SIG-M5 (cell line): ENCODE measurements around the gene AMY1C.
"Not testable (repeated sequence)": the region's sequence is repeated elsewhere in the genome, so short reads cannot be mapped to it uniquely, and the experiment has no call there.

Source experiments
- DNase-seq: peaks from one replicate; lab custom pipeline; 2025; lab: John Stamatoyannopoulos, UW

Gene AMY1C

DNA sequence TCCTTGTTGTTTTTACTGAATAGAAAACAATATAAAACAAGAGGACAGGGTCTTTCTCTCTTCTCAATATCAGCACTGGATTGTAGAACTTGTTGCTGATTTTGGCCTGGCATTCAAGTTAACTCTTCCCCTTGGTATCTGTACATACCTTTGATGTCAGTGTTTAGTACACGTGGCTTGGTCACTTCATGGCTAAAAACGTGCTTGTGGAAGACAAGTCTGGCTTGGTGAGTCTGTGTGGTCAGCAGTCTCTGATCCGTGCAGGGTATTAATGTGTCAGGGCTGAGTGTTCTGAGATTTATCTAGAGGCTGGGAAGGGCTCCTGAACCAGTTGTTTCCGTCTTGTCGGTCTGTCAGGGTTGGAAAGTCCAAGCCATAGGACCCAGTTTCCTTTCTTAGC, at the start of gene AMY1C:
AMY1C (plus strand) TSS at position 301 of the 400 bp plus-strand sequence. CDS start 572 bp downstream, outside the sequence.
- not testable (repeated sequence) for DNase-seq

GRCh38 chr1:103700669-103701068, 49.0 kb upstream of the AMY1C start:
- DNase-seq: not testable (repeated sequence)

- DNase-seq: not testable (repeated sequence)
These were observed 48.4 kb upstream of the AMY1C start for GRCh38 chr1:103701256-103701655.

DNA sequence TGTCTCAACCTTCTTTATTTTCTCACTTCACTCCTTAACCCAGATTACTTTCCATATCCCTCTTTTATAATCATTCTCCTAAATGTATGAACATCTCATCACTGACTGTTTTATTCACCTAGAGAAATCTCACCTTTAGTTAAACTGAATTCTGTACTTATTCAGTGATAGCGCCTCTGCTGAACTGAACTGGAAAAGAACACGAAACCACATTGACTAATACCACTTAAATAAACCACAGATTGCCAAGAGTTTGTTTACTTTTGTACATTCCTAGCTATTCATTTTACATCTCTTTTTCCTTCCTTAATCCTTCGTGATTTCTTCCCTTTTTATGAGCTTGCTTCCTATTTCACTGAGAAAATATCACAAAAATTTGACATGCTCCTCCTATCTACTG, 42.0 kb upstream of the AMY1C start:
- not testable (repeated sequence) for DNase-seq

DNA sequence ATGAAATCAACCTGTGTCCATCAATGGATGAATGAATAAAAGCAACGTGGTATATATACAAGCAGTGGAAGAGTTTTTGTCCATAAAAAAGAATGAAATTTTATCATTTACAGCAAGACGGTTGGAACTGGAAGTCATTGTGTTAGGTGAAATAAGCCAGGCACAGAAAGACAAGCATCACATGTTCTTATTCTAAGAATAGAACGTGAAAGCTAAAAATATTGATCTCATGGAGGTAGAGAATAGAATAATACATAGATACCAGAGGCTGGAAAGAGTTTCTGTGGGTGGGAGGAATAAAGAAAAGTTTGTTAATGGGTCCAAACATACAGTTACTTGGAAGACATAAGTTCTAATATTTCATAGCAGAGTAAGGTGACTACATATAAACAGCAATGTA, 39.3 kb upstream of the AMY1C start:
- not testable (repeated sequence) for DNase-seq

DNA sequence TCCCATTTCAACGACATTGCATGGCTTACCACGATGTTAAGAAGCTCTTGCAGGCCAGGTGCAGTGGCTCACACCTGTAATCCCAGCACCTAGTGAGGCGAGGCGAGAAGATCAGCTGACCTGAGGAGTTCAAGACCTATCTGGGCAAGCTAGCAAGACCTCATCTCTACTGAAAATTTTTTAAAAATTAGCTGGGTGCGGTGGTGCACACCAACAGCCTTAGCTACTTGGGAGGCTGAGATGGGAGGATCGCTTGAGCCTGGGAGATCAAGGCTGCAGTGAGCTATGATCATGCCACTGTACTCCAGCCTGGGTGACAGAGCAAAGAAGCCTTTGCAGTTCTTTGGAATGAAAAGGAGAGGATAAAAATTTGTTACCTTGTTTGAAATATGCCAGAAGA, 32.3 kb upstream of the AMY1C start:
- DNase-seq: not testable (repeated sequence)

DNA sequence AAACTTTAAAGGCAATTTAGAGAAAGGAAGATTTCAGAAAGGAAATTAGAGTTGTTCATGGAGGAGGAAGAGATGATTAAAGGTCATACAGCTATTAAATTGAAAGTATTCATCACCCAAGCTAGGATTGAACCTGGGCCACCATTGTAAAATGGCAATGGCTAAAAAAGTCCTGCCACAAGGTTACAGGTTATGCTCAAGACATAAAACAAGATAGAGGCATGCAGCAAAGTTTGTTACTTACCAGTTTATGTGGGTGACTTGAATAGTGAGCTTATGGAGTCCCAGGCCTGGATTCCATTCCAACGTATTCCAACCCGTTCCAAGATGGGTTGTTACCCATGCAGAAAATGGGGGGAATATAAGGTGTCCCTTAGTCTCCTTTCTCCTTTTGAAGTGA, 28.2 kb upstream of the AMY1C start:
- not testable (repeated sequence) for DNase-seq

DNA sequence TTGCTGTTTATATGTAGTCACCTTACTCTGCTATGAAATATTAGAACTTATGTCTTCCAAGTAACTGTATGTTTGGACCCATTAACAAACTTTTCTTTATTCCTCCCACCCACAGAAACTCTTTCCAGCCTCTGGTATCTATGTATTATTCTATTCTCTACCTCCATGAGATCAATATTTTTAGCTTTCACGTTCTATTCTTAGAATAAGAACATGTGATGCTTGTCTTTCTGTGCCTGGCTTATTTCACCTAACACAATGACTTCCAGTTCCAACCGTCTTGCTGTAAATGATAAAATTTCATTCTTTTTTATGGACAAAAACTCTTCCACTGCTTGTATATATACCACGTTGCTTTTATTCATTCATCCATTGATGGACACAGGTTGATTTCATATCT, 14.4 kb upstream of the AMY1C start:
- not testable (repeated sequence) for DNase-seq

DNA sequence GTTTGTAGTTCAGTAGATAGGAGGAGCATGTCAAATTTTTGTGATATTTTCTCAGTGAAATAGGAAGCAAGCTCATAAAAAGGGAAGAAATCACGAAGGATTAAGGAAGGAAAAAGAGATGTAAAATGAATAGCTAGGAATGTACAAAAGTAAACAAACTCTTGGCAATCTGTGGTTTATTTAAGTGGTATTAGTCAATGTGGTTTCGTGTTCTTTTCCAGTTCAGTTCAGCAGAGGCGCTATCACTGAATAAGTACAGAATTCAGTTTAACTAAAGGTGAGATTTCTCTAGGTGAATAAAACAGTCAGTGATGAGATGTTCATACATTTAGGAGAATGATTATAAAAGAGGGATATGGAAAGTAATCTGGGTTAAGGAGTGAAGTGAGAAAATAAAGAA, 11.7 kb upstream of the AMY1C start:
- not testable (repeated sequence) for DNase-seq

DNA sequence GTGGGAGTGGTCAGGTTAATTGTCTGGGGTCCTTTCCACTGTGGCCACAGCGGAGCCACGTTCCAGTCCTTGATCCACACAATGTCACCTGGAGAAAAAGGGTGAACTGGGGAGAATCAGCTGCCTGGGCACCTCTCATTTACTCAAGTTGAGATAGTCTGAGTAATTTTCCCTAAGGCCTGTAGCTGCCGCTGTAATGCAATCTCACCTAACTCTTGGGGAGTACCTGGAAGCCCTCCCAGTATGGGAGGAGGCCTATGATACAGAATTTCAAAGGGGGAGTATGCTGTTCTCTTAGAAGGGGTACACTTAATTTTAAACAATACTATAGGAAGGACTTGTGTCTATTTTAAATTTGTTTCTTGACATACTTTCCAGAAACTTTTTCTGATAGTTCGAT, 5.2 kb upstream of the AMY1C start:
- not testable (repeated sequence) for DNase-seq

DNA sequence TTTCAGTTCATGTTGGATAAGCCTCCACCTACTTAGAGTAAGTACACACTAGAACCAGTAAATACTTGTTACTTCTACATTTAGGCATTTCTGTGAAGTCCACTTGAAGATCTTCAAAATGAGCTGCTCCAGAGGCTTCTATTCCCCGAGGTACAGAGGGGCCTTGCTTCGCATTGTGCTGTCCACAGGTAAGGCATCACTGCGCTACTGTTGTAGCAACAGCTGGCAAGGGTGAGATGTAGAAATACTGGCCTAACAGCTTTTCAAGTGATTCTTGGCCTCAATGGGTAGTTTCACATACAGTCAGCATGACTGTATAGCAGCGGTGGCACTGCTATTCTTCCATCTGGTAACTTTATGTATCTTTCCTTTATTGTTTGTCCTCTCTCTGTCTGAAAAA, 4.7 kb upstream of the AMY1C start:
- DNase-seq: not testable (repeated sequence)

DNA sequence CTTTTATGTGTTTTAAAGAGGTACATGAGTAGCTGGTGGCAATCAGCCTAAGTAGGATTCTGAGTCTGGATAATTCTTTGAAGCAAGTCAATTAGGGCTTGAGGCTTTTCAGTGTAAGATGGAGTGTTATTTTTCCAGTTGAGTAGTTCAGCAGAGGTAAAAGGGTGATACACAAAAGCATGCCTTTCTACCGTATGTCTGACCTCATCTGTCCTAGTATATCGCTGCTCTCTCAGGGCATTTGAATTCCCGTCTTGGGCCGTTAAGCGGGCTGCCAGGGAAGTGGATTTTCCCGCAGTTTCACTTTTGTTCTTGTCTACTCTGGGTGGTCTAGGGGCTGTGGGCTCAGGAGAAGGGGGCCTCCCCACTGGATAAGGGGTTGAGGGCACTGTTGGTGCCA, 1.4 kb upstream of the AMY1C start:
- DNase-seq: not testable (repeated sequence)

DNA sequence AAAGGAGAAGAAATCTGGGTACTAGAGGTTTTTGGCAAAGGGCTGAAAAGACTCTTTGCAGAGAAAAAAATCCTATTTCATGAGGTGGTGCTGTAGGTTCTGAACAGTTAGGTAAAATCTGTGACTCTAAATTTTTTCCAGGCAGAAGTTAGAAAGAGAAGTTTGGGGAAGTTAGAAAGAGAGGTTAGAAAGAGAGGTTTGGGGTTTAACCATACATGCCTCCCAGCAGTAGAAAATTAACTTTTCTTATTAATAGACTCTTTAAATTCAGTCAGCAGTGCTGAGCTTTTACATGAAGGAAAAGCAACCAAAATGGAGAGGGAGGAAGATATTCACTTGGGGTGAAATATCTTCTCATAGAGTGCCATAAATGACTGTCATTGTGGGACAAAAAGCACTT, 12.2 kb downstream of the AMY1C start:
- DNase-seq: no peak

DNA sequence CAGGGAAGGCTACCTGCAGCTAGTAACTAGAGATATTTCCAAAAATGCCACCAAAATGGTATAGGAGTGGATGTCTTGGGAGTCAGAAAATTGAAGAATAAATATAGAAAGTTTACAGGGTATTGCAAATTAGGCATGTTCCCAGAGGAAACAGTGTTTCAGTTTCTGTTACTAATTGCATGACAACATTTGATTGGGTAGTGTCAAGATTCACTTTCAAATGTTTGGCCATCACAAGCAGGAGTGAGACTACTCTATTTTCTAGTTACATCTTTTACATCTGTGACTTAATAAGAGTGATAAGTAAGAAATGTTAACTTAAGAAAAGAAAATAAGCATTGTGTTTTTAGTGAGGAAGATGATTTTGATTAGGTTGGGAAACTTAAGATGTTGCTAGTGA, 30.2 kb downstream of the AMY1C start:
- no peak for DNase-seq

- DNase-seq: no peak
These were observed 34.3 kb downstream of the AMY1C start for GRCh38 chr1:103783944-103784377.

DNA sequence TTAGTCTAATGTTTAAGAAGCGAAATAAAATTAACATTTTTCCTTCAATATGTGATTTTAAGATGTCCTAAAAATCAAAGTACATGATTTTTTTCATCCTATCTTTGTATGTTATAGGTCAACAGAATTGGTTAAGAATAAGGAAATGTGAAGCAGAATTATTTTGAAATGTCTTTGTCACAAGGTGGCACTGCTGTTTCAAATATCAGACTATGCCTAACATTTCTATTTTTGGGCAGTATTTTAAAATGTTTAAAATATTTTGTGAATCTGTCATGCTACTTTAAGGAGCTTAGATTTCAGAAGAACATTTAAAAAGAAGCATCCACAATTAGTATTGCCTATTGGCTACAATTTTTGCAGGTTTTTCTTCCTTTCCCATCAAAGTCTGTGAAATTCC, 38.7 kb downstream of the AMY1C start:
- no peak for DNase-seq

DNA sequence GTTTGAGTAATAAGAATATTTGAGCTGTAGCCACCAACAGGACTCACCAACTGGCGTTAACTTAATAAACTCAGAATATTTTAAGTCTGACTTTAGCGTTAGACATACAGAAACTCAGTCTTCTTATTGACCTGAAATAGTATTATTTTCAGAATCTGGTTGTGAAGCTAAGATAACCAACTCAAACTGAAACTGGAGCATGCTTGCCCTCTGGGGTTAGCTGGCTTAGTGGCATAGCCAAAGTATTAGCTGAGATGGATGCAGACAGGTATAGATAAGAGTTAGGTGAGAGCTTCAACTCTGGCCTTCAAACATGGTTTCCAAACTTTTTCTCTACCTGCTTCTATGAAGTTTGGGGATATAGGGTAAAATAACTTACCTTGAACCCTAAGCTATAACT, 40.5 kb downstream of the AMY1C start:
- no peak for DNase-seq
